HG02642 (cell line): ENCODE results near the gene PUS1.
A peak's percentile ranks its signal among the peaks of the same experiment; 100 is the strongest.
"Not testable (repeated sequence)": the region's sequence is repeated elsewhere in the genome, so short reads cannot be mapped to it uniquely, and the experiment has no call there.

ENCODE experiments used
- ATAC-seq: cut with Tn5 transposase; IDR thresholded peaks from one replicate; pipeline ENCODE4 v1.9.1; 2021; ENCODE audit warnings: mild to moderate bottlenecking; ENCODE audit not compliant: unreplicated experiment, poor library complexity

PUS1 gene

DNA sequence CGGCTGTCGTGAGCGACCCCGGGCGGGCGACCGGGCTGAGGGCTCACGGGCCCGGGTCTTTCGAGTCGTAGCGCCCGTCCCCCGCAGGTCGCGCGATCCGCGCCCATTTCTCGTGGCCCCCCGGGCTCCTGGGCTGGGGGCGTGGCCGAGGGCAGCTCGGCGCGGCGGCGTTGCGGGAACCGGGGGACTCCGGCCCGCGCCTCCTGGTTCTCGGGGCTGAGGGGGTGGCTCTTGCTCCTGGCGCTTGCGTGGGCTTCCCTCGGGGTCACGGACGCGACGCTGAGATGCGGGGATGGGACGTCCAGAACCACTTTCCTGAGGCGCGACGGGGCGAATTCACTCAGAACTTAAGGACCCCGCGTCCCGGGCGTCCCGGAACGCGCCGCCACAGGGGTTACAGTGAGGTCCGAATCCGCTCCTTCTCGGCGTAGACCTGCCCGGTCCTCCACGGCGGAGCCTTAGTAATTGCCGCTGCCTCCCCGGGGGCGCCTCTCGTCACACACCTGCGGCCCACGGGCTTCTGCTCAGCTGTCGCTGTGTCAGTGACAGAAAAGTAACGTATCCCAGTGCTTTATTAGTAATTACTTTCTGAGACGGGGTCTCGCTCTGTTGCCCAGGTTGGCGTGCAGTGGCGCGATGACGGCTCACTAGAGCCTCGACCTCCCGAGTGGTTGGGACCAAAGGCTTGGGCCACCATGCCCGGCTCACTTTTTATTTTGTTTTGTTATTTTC, 21.3 kb downstream of the PUS1 start:
- ATAC-seq, result peak; percentile 36

DNA sequence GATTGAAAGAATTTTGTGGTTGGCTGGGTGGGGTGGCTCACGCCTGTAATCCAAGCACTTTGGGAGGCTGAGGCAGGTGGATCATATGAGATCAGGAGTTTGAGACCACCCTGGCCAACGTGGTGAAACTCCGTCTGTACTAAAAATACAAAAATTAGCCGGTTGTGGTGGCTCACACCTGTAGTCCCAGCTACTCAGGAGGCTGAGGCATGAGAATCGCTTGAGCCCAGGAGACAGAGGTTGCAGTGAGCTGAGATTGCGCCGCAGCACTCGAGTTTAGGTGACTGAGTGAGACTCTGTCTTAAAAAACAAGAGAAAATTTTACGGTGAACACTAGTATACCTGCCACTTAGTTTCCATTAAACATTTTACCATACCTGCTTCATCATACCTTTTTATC, 24.7 kb downstream of the PUS1 start:
- not testable (repeated sequence) for ATAC-seq

- not testable (repeated sequence) for ATAC-seq
Observed at GRCh38 chr12:131954460-131954859, 25.4 kb downstream of the PUS1 start.

DNA sequence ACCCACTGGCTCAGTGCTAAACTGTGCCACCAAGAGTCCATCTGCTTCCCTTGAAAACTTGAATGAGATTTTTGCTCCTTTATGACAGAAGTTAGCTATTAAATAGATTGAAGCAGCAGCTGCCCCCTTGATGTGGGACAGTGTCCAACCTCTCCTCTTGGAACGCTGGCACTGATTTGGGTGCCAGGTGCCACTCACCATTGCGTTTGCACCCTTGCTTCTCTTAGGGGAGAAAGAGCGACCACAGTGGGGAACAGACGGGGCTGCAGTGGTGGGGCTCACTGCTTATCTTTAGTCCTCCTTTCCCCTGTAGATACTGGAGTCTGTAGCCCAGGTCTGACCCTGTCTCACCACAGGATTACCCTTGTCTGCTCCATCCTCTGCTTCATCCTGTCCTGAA, 30.0 kb downstream of the PUS1 start:
- ATAC-seq, result no peak

- ATAC-seq, result no peak
Observed at GRCh38 chr12:131959641-131960589, 30.8 kb downstream of the PUS1 start.

GRCh38 chr12:131960590-131961325, 31.7 kb downstream of the PUS1 start:
- ATAC-seq, result not testable (repeated sequence)

DNA sequence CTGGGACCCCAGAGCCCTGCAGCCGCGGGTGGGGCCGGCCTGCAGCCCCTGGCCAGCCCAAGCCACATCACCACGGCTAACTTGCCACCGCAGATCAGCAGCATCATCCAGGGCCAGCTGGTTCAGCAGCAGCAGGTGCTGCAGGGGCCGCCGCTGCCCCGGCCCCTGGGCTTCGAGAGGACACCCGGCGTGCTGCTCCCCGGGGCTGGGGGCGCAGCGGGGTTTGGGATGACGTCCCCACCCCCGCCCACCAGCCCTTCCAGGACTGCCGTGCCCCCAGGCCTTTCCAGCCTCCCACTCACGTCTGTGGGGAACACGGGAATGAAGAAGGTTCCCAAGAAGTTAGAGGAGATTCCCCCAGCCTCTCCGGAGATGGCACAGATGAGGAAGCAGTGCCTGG, 32.3 kb downstream of the PUS1 start:
- ATAC-seq, result not testable (repeated sequence)

GRCh38 chr12:131962069-131962468, 33.0 kb downstream of the PUS1 start:
- ATAC-seq, result no peak

DNA sequence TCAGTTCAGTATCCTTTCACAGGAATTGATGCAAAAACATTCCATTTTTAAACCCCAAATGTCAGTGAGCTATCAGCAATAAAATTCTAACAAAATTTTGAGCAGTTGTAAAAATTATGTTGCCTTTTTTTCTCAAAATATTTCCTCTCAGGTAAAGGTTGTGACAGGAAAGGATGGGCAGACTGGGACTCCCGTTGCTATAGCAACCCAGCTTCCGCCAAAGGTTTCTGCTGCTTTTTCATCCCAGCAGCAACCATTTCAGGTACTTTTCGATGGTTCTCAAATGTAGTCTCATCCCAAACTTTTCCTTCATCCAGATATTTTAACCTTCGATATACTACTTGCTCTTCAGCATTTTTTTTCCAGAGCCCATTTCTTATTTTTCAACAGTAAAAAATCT, 34.3 kb downstream of the PUS1 start:
- ATAC-seq, result no peak

- ATAC-seq, result no peak
Observed at GRCh38 chr12:131965073-131965472, 36.0 kb downstream of the PUS1 start.

DNA sequence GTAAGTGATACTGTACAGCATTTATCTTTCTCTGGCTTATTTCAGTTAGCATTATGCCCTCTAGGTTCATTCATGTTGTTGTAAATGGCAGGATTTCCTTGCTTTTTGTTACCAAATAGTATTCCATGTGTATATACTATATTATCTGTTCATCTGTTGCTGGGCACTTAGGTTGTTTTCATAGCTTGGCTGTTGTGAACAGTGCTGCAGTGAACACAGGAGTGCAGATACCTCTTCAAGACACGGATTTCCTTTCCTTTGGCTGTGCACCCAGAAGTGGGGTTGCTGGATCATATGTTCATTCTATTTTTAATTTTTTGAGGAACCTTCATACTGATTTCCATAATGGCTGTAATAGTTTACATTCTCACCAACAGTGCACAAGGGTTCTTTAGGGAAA, 42.1 kb downstream of the PUS1 start:
- ATAC-seq, result no peak

GRCh38 chr12:131975228-131975627, 46.2 kb downstream of the PUS1 start:
- no peak for ATAC-seq

DNA sequence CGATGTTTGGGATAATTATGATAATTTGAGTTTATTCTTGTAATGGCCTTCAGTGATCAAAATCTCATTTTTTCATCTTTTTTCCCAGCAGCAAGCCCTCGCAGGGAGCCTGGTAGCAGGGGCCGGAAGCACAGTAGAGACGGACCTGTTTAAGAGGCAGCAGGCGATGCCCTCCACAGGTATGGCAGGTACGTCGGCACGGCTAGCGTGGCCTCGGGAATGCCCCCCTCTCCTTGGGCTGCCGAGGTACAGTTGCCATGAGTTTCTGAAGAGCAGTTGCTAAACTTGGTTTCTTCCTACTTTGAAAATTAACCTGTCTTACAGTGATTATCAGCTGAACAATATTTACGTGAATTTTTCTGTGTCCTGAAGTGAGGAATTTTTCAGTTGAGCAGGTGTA, 50.5 kb downstream of the PUS1 start:
- no peak for ATAC-seq

- no peak for ATAC-seq
Observed at GRCh38 chr12:131980263-131980662, 51.2 kb downstream of the PUS1 start.

DNA sequence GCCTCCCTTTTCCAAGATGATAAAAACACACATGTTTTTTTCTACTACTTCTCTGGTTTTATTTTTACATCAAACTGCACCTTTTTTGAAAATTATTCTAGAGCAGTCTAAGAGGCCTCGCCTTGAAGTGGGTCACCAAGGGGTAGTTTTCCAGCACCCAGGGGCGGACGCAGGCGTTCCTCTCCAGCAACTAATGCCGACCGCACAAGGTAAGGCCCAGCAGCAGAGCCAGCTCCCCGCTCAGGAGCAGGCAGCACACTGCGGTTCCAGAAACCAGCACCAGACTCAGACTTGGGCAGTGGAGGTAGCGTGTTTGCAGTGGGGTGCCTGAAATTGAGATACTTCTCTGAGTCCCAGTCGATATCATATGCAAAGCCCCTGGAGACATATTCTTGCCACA, 52.3 kb downstream of the PUS1 start:
- no peak for ATAC-seq

DNA sequence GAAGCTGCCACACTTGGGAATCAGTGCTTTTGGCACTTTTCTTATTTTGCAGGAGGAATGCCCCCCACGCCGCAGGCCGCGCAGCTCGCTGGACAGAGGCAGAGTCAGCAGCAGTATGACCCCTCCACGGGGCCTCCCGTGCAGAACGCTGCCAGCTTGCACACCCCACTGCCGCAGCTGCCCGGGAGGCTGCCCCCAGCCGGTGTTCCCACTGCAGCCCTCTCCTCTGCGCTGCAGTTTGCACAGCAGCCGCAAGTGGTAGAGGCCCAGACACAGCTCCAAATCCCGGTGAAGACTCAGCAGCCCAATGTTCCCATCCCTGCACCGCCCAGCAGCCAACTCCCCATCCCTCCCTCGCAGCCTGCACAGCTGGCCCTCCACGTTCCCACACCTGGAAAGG, 53.0 kb downstream of the PUS1 start:
- no peak for ATAC-seq

GRCh38 chr12:131983026-131983425, 54.0 kb downstream of the PUS1 start:
- ATAC-seq, result no peak

DNA sequence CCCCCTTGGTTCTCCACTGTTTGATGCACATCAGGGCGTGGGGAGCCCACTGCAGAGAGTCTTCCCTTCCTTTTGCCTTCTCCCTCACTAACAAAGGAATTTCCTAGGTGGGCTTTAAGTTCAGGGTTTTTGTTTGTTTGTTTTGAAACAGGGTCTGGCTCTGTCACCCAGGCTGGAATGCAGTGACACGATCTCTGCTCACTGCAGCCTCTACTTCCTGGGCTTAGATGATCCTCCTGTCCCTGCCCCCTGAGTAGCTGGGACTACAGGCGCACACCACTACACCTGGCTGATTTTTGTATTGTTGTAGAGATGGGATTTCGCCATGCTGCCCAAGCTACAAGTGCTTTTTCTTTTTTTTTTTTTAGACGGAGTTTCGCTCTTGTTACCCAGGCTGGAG, 54.5 kb downstream of the PUS1 start:
- ATAC-seq, result no peak

GRCh38 chr12:131984334-131984733, 55.3 kb downstream of the PUS1 start:
- ATAC-seq, result no peak

GRCh38 chr12:131985510-131985875, 56.4 kb downstream of the PUS1 start:
- not testable (repeated sequence) for ATAC-seq

GRCh38 chr12:131986361-131986760, 57.3 kb downstream of the PUS1 start:
- ATAC-seq, result no peak
